Neutrophil (primary cell): Measurements from ENCODE around the gene FRMPD4.

ENCODE experiments used
- H3K27ac ChIP-seq: fragments of 200-600 bp; sonication (generic); 2 replicates; pipeline ENCODE4 v1.5.1; 2016; ENCODE audit warnings: mild to moderate bottlenecking, moderate library complexity
- H3K27me3 ChIP-seq: fragments of 200-600 bp; sonication (generic); 2 replicates; pipeline ENCODE4 v1.6.0; 2016; ENCODE audit warnings: mild to moderate bottlenecking
- H3K36me3 ChIP-seq: fragments of 200-600 bp; sonication (generic); 2 replicates; pipeline ENCODE4 v1.5.1; 2017
- H3K4me1 ChIP-seq, 2 experiments: fragments of 200-600 bp in 1 of 2; sonication (generic) in 1 of 2; 1 replicate in 1 of 2; 2 replicates in 1 of 2; pipeline versions ENCODE4 v1.5.1 to v1.6.1; 2013 to 2016; ENCODE audit warnings: low read depth in 1 of 2, low read length in 1 of 2, mild to moderate bottlenecking in 1 of 2, moderate library complexity in 1 of 2; ENCODE audit not compliant: control insufficient read depth in 1 of 2, insufficient read depth in 1 of 2
- H3K4me3 ChIP-seq, 2 experiments: fragments of 200-600 bp in 1 of 2; sonication (generic) in 1 of 2; 1 replicate in 1 of 2; 2 replicates in 1 of 2; pipeline ENCODE4 v1.5.1; 2013 to 2016; ENCODE audit warnings: low read depth in 1 of 2, low read length in 1 of 2, mild to moderate bottlenecking in 1 of 2, moderate library complexity in 1 of 2
- H3K9me3 ChIP-seq: fragments of 200-600 bp; sonication (generic); 2 replicates; pipeline ENCODE4 v1.5.1; 2016
- TF ChIP-seq, protein P1 (sequence below): fragments of 200-600 bp; sonication (generic); IDR thresholded peaks from 2 replicates; pipeline ENCODE4 v1.5.1; 2016; ENCODE audit warnings: antibody characterized with exemption

The FRMPD4 gene

DNA sequence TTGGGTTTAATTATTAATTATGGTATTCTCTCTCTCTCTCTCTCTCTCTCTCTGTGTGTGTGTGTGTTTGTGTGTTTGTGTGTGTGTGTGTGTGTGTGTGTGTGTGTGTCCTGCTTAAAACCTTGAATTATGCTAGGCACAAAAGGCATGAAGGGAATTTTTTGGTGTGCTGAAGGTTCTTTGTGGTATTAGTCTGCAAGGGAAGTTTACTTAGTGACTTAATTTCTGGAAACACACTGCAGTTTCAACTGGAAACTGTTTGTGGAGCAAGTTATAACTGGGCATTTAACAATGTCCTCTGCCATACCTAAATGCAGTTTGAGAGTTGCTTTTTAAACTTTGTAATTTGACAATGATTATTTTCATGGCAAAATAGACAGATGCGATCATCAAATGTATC is 111.7 kb downstream of the FRMPD4 start:
- no peak overlapping the region for H3K4me3 ChIP-seq
- no peaks in the 10 kb centered on the region for H3K4me1 ChIP-seq
- H3K27ac ChIP-seq, result no peak overlapping the region
- TF ChIP-seq, protein P1, sequence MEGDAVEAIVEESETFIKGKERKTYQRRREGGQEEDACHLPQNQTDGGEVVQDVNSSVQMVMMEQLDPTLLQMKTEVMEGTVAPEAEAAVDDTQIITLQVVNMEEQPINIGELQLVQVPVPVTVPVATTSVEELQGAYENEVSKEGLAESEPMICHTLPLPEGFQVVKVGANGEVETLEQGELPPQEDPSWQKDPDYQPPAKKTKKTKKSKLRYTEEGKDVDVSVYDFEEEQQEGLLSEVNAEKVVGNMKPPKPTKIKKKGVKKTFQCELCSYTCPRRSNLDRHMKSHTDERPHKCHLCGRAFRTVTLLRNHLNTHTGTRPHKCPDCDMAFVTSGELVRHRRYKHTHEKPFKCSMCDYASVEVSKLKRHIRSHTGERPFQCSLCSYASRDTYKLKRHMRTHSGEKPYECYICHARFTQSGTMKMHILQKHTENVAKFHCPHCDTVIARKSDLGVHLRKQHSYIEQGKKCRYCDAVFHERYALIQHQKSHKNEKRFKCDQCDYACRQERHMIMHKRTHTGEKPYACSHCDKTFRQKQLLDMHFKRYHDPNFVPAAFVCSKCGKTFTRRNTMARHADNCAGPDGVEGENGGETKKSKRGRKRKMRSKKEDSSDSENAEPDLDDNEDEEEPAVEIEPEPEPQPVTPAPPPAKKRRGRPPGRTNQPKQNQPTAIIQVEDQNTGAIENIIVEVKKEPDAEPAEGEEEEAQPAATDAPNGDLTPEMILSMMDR, result no peak
- no peaks in the 10 kb centered on the region for H3K27me3 ChIP-seq
- no peaks in the 10 kb centered on the region for H3K9me3 ChIP-seq
- H3K36me3 ChIP-seq, result no peaks in the 10 kb centered on the region

DNA sequence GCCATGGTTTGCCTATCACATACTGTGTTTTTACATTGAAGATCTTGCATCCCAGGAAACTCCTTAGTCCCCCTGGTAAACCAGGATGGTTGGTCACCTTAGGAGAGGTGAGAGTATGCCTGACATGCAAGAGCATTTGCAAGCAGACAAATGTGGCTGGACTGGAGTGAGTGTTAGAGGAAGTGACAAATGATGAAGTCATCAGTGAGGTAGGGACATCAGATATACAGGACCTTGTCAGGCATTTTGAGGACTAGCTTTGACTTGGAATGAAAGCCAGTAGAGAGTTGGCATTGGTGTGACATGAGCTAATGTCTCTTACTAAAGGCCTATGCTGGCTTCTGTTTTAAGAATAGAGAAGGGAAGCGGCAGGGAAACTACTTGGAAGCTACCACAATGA is 124.9 kb downstream of the FRMPD4 start:
- H3K4me3 ChIP-seq, result no peak overlapping the region
- no peaks in the 10 kb centered on the region for H3K4me1 ChIP-seq
- TF ChIP-seq, protein P1, result no peak
- no peaks in the 10 kb centered on the region for H3K36me3 ChIP-seq
- H3K27me3 ChIP-seq, result no peaks in the 10 kb centered on the region
- H3K27ac ChIP-seq, result no peak overlapping the region
- H3K9me3 ChIP-seq, result no peaks in the 10 kb centered on the region

DNA sequence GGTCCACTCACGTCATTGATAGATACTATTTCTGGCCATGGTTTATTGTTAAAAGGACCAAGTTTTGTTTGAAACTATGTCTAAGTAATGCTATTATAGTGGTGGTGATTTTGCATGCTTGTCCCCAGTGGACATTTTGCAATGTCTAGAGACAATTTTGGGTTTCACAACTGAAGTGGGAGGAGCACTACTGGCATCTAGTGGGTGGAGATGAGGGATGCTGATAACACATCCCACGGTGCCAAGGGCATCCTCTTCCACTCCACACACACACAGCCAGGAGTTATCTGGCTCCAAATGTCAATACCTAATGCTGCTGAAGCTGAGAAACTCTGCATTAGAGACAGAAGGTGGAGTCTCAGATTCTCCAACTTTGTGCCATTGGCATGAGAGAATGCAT is 131.2 kb downstream of the FRMPD4 start:
- Histone ChIP-seq H3K36me3 (no peaks in the 10 kb centered on the region), H3K9me3 (no peaks in the 10 kb centered on the region), H3K27me3 (no peaks in the 10 kb centered on the region), H3K27ac (no peak overlapping the region), H3K4me3 (no peak overlapping the region), H3K4me1 (no peaks in the 10 kb centered on the region)
- TF ChIP-seq, protein P1, result no peak

DNA sequence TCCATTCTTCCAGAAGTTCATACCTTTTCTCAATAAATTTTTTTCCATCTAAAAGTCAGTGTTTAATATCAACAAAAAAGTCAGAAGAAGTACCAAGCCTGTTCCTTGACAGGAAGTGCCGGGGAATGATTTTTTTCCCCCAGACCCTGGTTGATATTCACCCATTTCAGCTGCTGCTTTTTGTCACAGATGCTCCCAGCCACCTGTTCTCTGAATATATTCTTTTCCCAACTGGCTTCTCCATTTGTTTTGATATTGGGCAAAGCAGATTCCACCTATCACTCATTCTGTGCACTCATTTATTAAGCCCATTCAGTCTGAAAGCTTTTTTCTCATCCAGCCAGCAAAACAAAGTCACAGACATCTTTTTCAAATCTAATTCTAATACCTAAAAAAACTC is 139.9 kb downstream of the FRMPD4 start:
- Histone ChIP-seq H3K4me3 (no peak overlapping the region), H3K4me1 (no peaks in the 10 kb centered on the region), H3K27ac (no peak overlapping the region), H3K9me3 (no peaks in the 10 kb centered on the region), H3K27me3 (no peaks in the 10 kb centered on the region), H3K36me3 (no peaks in the 10 kb centered on the region)
- TF ChIP-seq, protein P1, result no peak

DNA sequence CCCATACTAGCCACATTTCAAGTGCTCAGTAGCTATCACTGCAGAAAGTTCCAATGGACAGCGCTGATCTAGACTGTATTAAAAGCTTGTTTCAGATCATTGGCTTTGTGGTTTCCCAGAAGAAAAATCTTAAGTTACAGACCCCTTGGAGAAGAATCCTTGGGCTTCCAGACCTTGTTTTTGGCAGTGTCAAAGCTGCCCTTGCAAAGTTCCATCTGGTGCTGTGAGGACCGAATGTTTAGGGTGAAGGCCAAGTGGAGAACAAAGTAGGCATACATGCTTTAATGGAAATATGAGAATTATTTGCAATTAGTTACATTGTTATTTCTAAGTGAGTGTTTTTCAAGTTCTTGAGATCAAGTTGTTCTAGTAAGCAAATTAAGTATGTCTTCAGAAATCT is 144.7 kb downstream of the FRMPD4 start:
- Histone ChIP-seq H3K9me3 (no peaks in the 10 kb centered on the region), H3K27me3 (no peaks in the 10 kb centered on the region), H3K27ac (no peak overlapping the region), H3K4me3 (no peak overlapping the region), H3K36me3 (no peaks in the 10 kb centered on the region), H3K4me1 (no peaks in the 10 kb centered on the region)
- TF ChIP-seq, protein P1, result no peak
